IMR-90 (cell line): ENCODE measurements around the gene ANKFN1.

Experiments used
- CEBPB ChIP-seq: IDR thresholded peaks from 2 replicates; pipeline ENCODE4 v1.6.1; 2012; ENCODE audit warnings: low read depth, low read length, improper control_type of control experiment
- FOS ChIP-seq: fragments of 150-350 bp; IDR thresholded peaks from 2 replicates; pipeline ENCODE4 v1.6.1; 2016; ENCODE audit warnings: low read depth, low read length
- POLR2A ChIP-seq: IDR thresholded peaks from 2 replicates; pipeline ENCODE4 v1.6.1; 2012; ENCODE audit warnings: mild to moderate bottlenecking, low read depth, low read length
- RAD21 ChIP-seq: IDR thresholded peaks from 2 replicates; pipeline ENCODE4 v1.6.1; 2012; ENCODE audit warnings: low read length, improper control_type of control experiment
- RCOR1 ChIP-seq: IDR thresholded peaks from 2 replicates; pipeline ENCODE4 v1.6.1; 2012; ENCODE audit warnings: mild to moderate bottlenecking, low read length, improper control_type of control experiment; ENCODE audit not compliant: insufficient replicate concordance
- RFX5 ChIP-seq: IDR thresholded peaks from 2 replicates; pipeline ENCODE4 v1.8.0; 2012; ENCODE audit warnings: low read depth, mild to moderate bottlenecking, low read length, moderate library complexity
- TF ChIP-seq, protein P1 (sequence below): conservative IDR thresholded peaks from 2 replicates; pipeline ENCODE4 v1.5.1; 2012; ENCODE audit warnings: mild to moderate bottlenecking, low read depth, low read length, improper control_type of control experiment
- TF ChIP-seq, protein P2 (sequence below): fragments of 150-350 bp; IDR thresholded peaks from 2 replicates; pipeline ENCODE4 v1.6.1; 2017; ENCODE audit warnings: mild to moderate bottlenecking, antibody characterized with exemption, low read length, low read depth
- TF ChIP-seq, protein P3 (sequence below): fragments of 150-350 bp; IDR thresholded peaks from 2 replicates; pipeline ENCODE4 v1.6.1; 2016; ENCODE audit warnings: low read depth, mild to moderate bottlenecking, low read length, moderate library complexity, borderline replicate concordance

DNA sequence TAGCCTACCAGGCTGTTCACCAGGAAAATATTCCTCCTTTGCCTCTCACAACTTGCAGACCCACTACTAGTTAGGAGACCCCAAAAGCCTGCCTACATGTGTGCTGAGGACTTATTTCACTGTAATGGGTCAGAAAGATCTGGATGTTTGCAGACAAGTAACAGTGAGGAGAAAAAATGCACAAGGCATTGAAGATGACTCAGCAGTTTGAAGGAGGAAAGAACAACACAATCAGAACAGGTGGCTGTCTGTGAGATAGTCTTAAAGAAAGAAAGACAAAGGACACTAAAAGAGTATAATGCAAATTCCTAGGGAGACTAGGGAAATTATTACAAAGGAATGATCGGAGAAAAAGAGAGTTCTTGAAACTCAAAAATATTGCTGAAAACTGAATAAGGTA is 69.0 kb downstream of the ANKFN1 start:
- TF ChIP-seq, protein P1, sequence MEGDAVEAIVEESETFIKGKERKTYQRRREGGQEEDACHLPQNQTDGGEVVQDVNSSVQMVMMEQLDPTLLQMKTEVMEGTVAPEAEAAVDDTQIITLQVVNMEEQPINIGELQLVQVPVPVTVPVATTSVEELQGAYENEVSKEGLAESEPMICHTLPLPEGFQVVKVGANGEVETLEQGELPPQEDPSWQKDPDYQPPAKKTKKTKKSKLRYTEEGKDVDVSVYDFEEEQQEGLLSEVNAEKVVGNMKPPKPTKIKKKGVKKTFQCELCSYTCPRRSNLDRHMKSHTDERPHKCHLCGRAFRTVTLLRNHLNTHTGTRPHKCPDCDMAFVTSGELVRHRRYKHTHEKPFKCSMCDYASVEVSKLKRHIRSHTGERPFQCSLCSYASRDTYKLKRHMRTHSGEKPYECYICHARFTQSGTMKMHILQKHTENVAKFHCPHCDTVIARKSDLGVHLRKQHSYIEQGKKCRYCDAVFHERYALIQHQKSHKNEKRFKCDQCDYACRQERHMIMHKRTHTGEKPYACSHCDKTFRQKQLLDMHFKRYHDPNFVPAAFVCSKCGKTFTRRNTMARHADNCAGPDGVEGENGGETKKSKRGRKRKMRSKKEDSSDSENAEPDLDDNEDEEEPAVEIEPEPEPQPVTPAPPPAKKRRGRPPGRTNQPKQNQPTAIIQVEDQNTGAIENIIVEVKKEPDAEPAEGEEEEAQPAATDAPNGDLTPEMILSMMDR, result no peak
- TF ChIP-seq RFX5 (no peak), FOS (no peak), POLR2A (no peak), CEBPB (no peak), RAD21 (no peak), RCOR1 (no peak)
- TF ChIP-seq, protein P2, sequence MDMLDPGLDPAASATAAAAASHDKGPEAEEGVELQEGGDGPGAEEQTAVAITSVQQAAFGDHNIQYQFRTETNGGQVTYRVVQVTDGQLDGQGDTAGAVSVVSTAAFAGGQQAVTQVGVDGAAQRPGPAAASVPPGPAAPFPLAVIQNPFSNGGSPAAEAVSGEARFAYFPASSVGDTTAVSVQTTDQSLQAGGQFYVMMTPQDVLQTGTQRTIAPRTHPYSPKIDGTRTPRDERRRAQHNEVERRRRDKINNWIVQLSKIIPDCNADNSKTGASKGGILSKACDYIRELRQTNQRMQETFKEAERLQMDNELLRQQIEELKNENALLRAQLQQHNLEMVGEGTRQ, result no peak
- TF ChIP-seq, protein P3, sequence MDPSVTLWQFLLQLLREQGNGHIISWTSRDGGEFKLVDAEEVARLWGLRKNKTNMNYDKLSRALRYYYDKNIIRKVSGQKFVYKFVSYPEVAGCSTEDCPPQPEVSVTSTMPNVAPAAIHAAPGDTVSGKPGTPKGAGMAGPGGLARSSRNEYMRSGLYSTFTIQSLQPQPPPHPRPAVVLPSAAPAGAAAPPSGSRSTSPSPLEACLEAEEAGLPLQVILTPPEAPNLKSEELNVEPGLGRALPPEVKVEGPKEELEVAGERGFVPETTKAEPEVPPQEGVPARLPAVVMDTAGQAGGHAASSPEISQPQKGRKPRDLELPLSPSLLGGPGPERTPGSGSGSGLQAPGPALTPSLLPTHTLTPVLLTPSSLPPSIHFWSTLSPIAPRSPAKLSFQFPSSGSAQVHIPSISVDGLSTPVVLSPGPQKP, result no peak
